HG02840 (cell line): Measurements from ENCODE around the gene WNT7B.

Experiments used
- ATAC-seq: cut with Tn5 transposase; IDR thresholded peaks from one replicate; pipeline ENCODE4 v1.9.1; 2021; ENCODE audit warnings: mild to moderate bottlenecking, moderate library complexity, moderate number of reproducible peaks; ENCODE audit not compliant: unreplicated experiment, low FRiP score

WNT7B gene

DNA sequence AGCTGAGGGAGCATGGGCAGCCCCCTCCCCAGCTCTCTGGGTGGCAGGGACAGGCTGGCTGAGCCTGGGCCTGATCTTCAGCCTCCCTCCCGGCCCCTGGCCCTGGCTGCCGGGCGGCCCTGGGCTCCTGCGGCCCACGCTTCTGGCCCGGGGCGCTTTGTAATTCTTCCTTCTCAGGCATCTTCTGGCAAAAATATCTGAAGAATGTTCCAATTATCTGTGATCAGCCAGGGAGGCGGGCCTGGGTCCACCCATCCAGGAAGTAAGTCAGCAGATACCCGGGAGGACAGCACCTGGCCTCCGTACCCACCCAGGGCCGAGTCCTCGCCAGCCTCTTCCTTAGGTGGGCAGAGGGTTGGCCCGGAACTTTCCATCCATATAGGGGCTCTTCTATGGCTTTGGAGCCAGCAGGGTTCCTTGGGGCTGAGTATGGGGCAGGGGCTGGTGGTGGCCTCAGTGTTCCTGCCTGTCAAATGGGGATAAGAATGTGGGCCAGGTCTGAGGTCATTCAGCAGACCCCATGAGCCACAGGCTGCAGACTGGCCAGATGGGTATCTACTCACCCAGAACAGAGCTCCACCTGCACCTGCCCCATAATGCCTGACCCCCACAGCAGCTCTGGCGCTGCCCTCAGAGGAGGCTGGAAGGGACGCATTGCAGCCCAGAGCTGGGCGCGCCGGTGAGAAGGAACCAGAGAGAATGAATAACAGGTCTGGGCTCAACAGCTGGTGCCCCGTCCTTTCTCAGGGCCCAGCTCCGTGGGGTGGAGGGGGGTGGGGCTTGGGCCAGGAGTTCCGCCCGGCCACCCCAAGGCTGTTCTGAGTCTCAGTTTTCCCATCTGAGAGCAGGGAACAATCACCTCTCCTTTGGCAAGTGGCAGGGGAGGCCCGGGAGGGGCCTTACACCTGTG is 16.2 kb downstream of the WNT7B start:
- ATAC-seq = no peak

DNA sequence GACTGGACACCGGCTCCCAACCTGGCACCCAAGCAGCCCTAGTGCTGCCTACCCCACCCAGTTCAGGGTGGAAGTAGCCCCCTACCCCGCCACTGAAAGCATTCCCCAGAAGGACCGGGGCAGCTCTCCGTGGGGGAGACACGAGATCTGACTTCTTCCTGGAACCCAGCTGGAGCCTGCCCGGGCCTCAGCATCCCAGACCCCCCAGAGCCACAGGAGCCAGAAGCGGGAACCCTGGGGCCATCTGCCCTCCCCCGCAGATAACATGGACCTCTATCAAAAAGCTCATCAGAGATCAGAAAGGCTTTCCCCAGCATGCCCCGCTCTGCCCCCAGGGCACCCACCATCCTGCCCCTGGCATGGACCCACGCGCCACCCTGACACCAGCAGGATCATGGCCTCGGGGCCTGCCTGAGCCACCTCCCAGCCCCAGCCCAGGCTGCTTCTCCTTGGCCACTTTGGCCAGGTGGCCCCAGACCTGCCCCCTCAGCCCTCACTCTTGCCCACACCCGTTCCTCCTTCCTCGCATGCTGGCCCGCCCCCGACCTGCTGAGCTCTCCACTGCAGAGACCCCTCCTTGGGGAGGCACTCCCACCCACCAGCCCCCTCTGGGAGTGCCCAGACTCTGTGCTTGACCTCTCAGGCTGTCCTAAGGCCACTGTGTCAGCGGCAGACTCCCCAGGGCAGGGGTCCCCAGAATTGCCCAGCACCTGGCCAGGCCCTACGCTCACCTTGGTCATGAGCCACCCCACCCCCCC is 17.1 kb downstream of the WNT7B start:
- ATAC-seq = no peak

DNA sequence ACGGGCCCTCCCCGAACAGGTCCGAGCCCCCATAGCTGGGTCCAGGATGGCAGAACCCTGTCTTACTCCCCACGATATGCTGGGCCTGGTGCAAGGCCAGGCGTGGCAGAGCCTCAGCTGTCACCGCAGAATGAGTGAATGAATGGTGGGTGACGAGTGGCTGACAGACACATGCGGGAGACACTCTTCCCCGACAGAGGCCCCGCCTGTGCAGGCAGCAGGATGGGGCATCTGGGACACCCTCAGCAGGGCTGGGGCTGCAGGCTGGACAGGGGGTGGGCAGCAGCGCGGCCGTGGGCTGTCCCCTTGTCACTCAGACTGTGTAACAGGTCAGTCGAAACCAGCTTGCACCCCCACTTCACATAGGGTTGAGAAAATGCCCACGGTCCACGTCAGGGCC is 18.0 kb downstream of the WNT7B start:
- no peak for ATAC-seq

DNA sequence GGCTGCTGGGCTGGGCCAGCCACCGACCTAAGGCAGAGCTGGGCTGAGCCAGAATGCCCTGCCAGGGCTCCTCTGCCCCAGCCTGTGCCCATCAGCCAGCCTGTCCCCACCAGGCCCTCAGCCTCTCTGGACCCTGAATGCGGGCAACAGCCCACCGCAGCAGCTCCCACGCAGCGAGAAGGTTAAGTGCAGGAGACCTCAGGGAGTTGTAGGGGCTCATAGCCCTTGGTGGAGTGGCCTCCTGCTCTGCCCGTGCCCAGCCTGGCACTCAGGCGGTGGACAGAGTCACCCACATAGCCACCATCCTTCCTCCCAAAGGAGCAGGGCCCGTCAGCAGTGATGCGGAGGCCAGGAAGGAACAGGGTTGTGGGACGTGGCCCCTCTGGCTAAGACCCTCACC is 19.1 kb downstream of the WNT7B start:
- ATAC-seq = no peak

DNA sequence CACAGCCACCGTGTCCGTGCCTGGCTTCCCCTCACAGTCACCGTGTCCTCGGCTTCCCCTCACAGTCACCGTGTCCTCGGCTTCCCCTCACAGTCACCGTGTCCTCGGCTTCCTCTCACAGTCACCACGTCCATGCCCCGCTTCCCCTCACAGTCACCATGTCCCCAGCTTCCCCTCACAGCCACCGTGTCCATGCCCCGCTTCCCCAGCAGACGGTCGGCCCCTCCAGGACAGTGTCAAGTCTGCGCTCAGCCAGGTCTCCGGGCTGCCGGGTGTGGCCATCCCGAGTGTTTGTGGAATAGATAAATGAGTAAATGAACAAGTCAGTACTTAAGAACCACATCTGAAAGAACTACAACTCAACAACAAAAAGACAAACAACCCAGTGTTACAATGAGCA is 23.8 kb downstream of the WNT7B start:
- no peak for ATAC-seq

DNA sequence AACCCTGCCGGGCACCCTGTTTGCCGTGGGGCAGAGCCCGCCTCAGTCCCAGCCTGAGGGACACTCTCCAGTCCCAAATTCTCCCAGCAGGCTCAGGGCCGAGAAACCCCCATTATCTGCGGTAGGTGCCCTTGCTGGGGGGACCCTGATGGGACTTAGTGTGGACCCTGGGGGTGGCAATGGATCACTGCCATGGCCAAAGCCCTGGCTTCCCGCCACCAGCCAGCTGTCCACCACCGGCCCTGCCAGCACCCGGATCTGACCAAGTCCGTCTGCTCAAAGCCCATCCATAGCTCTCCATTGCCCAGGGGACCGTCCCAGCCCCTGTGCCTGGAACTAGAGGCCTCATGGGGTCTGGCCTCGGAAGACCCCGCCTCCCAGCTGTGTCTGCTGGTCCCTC is 24.4 kb downstream of the WNT7B start:
- ATAC-seq = no peak

DNA sequence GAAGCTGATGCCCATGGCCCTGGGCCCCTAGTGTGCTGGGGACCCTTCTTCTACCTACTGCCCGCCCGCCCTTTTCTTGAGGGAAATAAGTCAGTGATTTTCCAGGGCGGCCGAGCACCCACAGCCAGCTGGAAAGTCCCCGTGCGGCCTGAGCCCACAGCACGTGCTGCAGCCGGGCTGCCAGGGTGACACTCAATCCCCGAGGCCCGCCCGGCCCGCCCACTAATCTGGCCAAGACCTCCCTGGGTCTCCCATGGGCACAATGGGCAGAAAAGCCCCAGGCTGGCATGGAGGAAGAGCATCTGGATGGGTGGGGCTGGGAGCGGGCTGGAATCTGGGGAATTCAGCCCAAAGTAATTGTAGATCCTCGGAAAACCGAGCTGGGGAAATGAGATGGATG is 24.8 kb downstream of the WNT7B start:
- ATAC-seq = no peak

DNA sequence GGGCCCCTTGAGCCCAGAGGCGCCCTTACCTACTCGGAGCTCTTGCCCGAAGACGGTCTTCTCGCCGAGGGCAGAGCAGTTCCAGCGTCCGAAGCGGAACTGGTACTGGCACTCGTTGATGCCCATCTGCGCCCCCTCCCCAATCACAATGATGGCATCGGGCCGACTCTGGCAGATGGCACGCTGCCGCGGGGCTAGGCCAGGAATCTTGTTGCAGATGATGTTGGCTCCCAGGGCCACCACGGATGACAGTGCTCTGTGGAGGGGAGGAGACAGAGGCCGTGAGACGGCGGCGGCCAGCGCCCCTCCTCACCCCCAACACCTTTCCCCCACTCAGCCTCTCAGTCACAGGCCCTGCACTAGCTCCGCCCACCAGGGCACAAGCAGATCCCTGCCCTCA is 27.1 kb downstream of the WNT7B start:
- ATAC-seq = no peak

DNA sequence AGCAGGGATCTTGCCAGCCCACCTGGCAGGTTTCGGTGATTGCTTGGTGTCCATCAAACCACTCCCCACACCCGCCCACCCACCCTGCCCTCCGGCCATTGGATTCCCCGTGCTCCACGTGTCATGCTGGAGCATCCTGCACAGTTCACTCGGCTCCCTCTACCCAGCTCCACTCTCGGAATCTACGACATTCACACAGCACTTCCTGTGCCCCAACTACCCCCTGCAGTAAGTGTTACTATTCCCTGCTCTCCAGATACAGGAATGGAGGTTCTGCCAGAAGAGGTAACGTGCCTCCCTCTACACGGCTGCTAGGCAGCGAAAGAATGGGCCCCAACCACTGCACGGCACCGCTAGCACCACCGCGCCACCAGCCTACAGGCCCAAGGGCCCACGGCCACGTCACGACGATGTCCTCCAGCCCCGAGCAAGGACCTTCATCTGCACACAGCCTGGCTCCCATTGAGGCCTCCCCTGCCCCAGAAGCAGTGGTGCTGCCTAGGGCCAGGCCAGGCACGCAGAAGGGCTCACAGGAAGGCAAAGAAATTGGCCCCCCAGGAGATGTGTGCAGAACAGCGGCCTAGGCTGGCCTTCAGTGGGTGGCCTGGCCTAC is 27.6 kb downstream of the WNT7B start:
- no peak for ATAC-seq

DNA sequence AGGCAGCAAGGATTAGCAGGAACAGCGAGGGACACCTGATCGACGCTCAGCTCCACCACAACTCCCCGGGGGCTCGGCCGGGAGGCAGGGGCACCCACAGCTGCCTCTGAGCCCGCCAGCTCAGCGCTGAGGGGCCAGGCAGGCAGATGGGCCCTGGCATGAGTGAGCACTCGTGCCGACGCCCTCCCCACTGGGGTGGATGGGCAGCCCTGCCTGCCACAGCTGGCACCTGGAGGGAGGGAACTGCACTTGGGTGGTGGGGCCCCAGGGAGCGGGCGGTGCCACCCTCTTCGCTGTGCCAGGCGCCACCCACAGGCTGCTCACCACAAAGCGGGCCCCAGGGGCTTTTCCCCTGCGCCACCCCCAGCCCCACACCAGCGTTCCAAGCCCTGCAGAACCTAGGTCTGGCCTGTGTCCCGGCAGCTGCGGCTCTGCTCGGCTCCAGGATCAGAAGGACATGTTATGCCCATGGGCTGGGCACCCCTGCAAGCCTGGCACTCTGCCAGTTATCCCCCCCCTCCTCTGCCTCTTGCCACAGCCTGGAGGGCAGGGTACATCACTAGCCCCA is 28.8 kb downstream of the WNT7B start:
- no peak for ATAC-seq

DNA sequence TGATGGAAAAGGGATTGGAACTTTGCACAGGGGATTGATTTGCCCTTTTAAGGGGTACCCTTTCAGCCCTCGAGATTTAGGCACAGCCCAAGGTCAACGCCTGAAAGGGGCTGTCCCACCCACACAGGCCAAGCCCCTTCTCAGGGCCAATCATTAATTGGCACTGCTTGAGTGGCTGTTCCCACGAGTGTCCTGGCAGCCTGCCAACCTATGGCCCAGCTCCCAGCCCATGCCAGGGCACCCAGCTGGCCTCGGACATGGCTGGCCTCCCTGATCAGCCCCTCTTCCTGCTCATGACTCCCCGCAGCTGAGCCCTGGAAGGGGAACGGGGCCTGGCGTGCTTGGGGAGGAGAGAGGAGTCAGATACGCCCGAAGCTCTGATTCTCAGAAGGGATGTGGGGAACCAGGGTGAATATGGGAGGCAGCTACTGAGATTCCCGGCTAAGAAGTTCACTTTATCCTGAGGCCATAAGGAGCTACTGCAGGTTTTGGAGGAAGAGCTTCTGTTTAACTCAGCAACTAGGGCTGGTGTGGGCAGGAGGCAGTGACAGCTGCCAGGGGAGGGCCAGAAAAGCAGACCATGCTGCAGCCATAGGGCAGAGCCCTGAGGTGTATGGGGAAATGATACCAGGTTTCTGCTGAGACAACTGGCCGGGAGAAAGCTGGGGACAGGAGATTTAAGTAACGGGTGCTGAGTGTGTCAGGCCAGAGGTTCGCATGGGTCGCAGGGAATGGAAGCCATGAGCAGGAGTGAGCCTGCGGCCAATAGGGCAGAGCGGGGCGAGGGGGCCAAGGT is 30.0 kb downstream of the WNT7B start:
- no peak for ATAC-seq

DNA sequence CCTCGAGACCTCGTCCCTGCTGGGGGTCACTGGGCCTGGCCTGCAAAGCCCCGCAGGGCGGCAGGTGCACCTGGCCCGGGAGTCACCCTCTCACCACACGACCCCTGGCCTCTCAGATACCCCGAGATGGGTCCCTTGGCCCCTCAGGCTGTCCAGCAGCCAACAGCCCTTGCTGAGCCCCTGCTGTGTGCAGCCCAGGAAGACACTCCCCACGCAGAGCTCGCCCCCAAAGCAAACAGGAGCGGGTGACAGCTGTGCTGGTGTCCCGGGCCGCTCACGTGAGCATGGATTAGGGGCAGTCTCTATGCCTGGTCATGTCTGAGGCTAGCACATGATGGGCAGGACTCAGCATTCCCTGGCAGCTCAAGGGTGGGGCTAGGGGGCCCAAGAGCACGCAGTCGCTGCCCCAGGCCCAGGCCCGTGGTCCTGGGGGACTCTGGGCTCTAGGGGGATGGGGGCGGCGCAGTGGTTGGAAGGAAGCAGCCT is 31.3 kb downstream of the WNT7B start:
- ATAC-seq = no peak

DNA sequence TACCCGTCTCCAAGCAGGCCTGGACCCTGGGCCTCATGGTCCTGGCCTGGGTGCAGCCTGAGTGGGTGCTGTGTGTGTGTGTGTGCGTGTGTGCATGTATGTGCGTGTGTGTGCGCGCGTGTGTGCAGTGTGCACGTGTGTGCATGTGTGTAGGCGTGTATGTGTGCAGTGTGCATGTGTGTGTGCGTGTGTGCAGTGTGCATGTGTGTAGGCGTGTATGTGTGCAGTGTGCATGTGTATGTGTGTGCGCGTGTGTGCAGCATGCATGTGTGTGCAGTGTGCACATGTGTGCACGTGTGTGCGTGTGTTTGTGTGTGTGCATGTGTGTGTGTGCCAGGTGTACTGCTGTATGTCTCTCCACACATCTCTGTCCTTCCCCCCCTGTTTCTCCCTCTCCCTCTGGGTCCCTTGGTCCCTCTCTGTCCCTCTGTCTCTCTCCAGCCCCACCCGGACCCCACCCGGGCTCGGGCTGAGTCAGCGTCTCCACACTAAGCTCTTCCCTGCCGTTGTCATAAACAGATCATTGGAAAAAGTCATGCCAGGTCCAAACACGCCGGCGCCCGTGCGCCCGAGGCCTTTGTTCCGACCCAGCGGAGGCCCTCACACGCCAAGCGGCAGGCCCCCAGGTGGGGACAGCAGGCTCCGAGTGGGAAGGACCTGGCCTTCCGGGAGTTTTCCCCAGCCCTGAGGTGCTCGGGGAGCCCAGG is 34.0 kb downstream of the WNT7B start:
- no peak for ATAC-seq

DNA sequence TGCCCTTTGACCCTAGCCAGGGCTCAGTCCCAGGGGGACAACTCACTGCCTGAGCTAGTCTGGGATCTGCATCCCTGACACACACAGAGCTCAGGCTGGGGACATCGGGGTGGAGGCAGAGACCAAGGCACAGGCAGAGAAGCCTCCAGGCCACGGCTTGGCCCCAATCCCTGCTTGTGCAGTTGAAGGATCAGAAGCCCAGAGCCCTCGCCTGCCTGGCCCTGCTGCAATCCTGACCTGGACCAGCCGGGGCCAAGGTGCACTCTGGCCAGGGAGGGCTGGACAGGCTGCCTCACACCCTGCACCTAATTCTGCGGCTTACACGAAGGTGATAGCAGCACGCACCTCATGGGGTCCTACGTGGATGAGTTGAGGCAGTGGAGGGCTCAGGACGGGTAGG is 34.6 kb downstream of the WNT7B start:
- no peak for ATAC-seq

DNA sequence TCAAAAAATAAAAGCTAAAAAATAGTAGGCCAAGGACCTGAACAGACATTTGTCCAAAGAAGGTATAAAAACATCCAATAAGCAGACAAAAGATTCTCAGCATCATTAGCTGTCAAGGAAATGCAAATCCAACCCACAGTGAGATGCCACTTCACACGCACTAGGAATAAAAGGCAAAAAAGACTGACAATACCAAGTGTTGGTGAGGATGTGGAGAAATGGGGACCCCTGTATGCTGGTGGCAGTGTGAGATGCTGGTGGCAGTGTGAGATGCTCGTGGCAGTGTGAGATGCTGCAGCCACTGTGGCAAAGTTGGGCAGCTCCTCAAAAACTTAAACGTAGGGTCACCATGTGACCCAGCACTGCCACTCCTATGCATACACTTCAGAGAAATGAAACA is 38.0 kb downstream of the WNT7B start:
- no peak for ATAC-seq

DNA sequence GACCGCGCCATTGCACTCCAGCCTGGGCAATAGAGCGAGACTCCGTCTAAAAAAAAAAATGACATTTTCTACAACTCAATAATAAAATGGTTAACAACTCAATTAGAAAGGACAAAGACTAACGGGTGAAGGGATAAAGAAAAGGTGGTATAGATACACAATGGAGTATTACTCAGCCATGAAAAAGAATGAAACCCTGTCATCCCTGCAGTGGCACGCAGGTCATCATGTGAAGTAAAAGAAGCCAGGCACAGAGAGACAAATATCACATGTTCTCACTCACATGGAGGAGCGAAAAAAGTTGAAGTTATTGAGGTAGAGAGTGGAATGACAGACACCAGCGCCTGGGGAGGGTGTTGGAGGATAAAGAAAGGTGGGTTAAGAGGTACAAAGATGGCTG is 39.0 kb downstream of the WNT7B start:
- ATAC-seq = no peak

DNA sequence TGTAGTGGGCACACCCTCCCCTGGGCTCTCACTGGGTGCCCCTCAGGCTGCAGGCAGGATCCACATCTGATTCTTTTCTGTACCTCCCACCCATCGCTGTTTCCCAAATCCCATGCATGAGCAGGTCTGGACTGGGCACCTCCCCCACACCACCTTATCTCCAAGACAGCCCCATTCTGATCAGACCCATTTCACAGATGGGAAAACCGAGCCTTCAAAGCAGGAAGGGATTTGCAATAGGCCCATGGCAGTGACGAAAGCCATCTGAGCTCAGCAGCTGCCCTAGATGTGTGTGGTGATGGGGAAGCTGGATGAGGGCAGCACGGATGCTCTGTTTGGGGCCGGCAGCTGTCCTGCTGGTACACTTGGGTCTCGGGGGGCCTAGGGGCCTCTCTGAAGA is 41.4 kb downstream of the WNT7B start:
- no peak for ATAC-seq

DNA sequence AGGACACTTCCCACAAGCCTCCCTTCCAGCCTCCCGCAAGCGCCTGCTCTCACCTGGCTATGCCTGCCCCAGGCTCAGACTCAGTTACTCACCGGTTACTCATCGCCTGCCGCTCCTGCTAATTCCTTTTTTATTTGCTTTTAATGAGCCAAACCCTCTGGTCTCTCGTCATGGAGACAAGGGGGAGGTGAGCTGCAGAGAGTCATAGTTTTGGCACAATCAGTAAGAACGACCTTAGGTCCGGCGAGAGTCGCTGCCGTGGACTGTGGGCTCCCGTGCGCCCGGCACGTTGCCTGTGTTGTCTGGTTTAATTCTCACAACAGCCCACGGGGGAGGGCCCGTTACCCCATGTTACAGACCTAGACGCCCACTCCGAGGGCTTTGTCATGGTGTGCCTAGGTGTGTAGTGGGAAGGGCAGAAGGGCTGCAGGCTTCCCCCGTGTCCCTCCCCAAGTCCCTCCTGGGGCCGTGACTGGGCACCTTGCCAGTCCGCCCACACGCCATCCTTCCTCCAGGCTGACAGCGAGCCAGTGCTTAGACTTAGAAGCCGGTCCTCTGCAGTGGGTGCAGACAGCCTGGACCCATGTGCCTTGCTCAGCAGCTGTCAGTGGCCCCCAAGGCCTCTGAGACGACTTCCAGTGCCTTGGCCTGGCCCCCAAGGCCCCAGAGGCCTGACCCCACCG is 42.2 kb downstream of the WNT7B start:
- ATAC-seq = no peak

DNA sequence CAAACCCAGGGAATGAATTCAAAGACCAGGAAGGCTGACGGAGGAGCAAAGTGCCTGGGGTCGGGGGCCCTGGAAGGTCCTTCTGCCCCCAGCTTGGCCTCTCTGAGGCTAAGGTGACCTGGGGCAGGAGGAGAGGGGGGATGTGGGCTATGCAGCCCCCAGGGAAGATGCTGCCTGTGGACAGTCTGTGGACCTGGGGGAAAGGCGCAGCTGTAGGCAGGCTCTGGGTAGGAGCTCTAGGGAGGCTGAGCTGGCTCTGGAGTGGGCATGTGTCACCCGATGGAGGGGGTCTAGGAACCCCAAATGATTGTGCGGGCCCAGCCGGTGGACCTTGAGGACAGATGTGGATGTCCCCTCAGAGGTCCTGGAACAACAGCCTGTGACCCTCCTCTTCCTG is 42.8 kb downstream of the WNT7B start:
- no peak for ATAC-seq
